Ascending aorta (tissue), 2 donors: ENCODE measurements around the gene RAPGEF2. TPM values are rescaled to one million over a fixed set of nuclear protein-coding genes. Genes with fewer than 3 reads are reported as not detected.
"Not testable (repeated sequence)": the region's sequence is repeated elsewhere in the genome, so short reads cannot be mapped to it uniquely, and the experiment has no call there.

Experiments used
- DNase-seq, 2 donors: peaks; one replicate each; pipeline ENCODE4 v3.0.0-alpha.2; 2019; ENCODE audit warnings: low spot score in 2 of 2
- H3K27ac ChIP-seq, 2 donors: fragments of 200-600 bp; sonication (generic); one replicate each; pipeline ENCODE4 v1.5.1; 2016 to 2017; ENCODE audit warnings: mild to moderate bottlenecking in 1 of 2
- H3K27me3 ChIP-seq: fragments of 200-600 bp; sonication (generic); one replicate; pipeline ENCODE4 v1.5.1; 2017
- H3K36me3 ChIP-seq, 2 donors: fragments of 200-600 bp; sonication (generic); one replicate each; pipeline ENCODE4 v1.5.1; 2016
- H3K4me1 ChIP-seq, 2 donors: fragments of 200-600 bp; sonication (generic); one replicate each; pipeline ENCODE4 v1.5.1; 2016 to 2017; ENCODE audit warnings: mild to moderate bottlenecking in 1 of 2
- H3K4me3 ChIP-seq, 2 donors: fragments of 200-600 bp; sonication (generic); one replicate each; pipeline ENCODE4 v1.5.1; 2016 to 2017; ENCODE audit warnings: mild to moderate bottlenecking in 1 of 2
- H3K9me3 ChIP-seq, 2 donors: fragments of 200-600 bp; sonication (generic); one replicate each; pipeline ENCODE4 v1.5.1; 2016
- intact Hi-C: fragments of 100-400 bp; cut with DNase I; formaldehyde crosslinking; loops from one replicate; pipeline ENCODE4 v1.15.1; 2023
- total RNA-seq: library from RNA; depleted of rRNA; stranded (reverse); fragments of >200 nt; gene quantifications from one replicate; pipeline ENCODE4 v1.1.0, GENCODE V29; 2016
- TF ChIP-seq, protein P1 (sequence below), 3 experiments: fragments of 200-600 bp in 2 of 3; fragments of 450-650 bp in 1 of 3; sonication (generic) in 2 of 3; IDR thresholded peaks; one replicate each; pipeline ENCODE4 v1.5.1; 2016 to 2019; ENCODE audit warnings: antibody characterized with exemption in 3 of 3, mild to moderate bottlenecking in 1 of 3, moderate library complexity in 1 of 3

The RAPGEF2 gene
- total RNA-seq, 1 donor from 2014 or later, result 65.7 TPM

DNA sequence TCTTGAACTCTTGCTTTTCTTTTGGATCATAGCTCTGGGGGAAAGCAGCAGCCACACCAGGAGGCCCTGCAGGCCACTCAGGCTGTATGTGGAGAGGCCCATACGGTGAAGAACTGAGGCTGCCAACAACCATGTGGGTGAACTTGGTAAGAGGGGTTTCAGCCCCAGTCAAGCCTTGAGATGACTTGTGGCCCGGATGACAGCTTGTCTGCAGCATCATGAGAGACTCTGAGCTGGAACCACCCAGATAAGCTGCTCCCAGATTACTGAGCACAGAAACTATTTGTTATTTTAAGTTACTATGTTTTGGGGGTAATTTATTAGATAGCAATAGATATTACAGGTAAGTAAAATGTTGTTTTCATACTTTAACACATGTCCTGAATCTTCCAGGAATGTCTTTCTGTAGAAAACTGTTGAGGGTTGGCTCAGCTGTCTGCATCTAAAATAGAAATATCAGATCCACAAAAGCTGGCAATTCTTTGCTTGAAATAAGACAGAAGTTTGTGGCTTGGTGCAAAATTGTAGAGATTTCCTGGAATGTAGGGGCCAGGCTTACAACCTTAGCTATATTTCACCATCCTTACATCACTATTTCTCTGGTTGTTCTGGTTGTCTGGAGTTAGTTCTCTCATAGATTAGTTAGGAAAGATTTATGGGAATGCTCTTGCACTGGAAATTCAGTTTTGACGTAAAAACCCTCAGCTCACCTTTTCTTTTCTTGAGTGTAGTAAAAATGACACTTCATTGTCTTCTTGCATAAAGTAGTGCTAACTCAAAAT is 272.1 kb downstream of the RAPGEF2 start:
- TF ChIP-seq, protein P1, sequence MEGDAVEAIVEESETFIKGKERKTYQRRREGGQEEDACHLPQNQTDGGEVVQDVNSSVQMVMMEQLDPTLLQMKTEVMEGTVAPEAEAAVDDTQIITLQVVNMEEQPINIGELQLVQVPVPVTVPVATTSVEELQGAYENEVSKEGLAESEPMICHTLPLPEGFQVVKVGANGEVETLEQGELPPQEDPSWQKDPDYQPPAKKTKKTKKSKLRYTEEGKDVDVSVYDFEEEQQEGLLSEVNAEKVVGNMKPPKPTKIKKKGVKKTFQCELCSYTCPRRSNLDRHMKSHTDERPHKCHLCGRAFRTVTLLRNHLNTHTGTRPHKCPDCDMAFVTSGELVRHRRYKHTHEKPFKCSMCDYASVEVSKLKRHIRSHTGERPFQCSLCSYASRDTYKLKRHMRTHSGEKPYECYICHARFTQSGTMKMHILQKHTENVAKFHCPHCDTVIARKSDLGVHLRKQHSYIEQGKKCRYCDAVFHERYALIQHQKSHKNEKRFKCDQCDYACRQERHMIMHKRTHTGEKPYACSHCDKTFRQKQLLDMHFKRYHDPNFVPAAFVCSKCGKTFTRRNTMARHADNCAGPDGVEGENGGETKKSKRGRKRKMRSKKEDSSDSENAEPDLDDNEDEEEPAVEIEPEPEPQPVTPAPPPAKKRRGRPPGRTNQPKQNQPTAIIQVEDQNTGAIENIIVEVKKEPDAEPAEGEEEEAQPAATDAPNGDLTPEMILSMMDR (IDR thresholded peaks at IDR 0.05), result no peak
- no peaks in the 10 kb centered on the region for H3K4me1 ChIP-seq
- no peak for DNase-seq
- H3K36me3 ChIP-seq, result no peaks in the 10 kb centered on the region
- no peaks in the 10 kb centered on the region for H3K27me3 ChIP-seq
- no peak overlapping the region for H3K27ac ChIP-seq
- H3K9me3 ChIP-seq, result no peaks in the 10 kb centered on the region
- H3K4me3 ChIP-seq, result no peak overlapping the region
- intact Hi-C loops, result no loop called here

DNA sequence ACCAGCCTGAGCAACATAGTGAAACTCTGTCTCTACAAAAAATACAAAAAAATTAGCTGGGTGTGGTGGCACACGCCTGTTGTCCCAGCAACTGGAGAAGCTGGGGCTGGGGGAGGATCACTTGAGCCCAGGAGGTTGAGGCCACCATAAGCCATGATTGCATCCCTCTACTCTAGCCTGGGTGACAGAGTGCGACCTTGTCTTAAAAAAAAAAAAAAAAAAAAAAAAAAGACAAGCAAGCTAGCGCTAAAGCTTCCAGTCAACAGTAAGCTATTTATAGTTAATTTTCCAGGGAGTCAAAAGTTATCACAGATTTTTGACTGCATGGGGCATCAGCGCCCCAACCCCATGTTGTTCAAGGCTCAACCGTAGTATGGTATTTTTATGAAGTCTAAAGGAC is 273.4 kb downstream of the RAPGEF2 start:
- Histone ChIP-seq H3K27me3 (no peaks in the 10 kb centered on the region), H3K9me3 (no peaks in the 10 kb centered on the region), H3K4me3 (no peak overlapping the region), H3K36me3 (no peaks in the 10 kb centered on the region), H3K27ac (no peak overlapping the region), H3K4me1 (no peaks in the 10 kb centered on the region)
- TF ChIP-seq, protein P1 (IDR thresholded peaks at IDR 0.05), result no peak
- intact Hi-C loops, result no loop called here
- DNase-seq, result no peak

- Histone ChIP-seq H3K27ac (no peak overlapping the region), H3K9me3 (no peaks in the 10 kb centered on the region), H3K4me1 (no peaks in the 10 kb centered on the region), H3K27me3 (no peaks in the 10 kb centered on the region), H3K36me3 (no peaks in the 10 kb centered on the region), H3K4me3 (no peak overlapping the region)
- TF ChIP-seq, protein P1 (IDR thresholded peaks at IDR 0.05), result no peak
- intact Hi-C loops, result no loop called here
- DNase-seq, result no peak
Measured at GRCh38 chr4:159378056-159378616, 275.3 kb downstream of the RAPGEF2 start.

GRCh38 chr4:159379064-159379463 is 276.2 kb downstream of the RAPGEF2 start:
- intact Hi-C loops, H3K36me3 ChIP-seq: not testable (repeated sequence)

DNA sequence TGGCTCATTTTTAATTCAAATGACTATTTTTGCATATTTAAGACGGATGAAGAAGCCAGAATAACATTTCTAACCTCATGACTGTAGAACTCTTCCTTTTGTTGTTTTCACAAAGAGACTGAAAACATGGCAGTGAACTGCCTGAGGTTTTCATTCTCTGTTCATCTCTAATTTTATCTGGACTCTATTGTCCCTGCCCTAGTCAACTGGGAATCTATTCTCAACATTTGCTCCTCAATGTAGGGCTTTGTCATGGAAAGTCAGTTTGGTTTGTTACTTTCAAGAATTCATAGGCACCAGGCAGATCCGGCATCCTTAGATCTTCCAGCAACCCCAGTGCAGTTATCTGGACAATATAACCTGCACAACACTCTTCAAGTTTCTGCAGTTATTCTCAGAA is 277.0 kb downstream of the RAPGEF2 start:
- DNase-seq, result no peak
- no peaks in the 10 kb centered on the region for H3K36me3 ChIP-seq
- no peaks in the 10 kb centered on the region for H3K27me3 ChIP-seq
- no peaks in the 10 kb centered on the region for H3K9me3 ChIP-seq
- H3K4me1 ChIP-seq, result no peaks in the 10 kb centered on the region
- H3K4me3 ChIP-seq, result no peak overlapping the region
- TF ChIP-seq, protein P1 (IDR thresholded peaks at IDR 0.05), result no peak
- intact Hi-C loops, result no loop called here
- H3K27ac ChIP-seq, result no peak overlapping the region

More at GRCh38 chr4:159379064-159379463, 276.2 kb downstream of the RAPGEF2 start:
- H3K27me3 ChIP-seq, H3K4me3 ChIP-seq, DNase-seq, H3K4me1 ChIP-seq, H3K9me3 ChIP-seq, H3K27ac ChIP-seq: not testable (repeated sequence)

DNA sequence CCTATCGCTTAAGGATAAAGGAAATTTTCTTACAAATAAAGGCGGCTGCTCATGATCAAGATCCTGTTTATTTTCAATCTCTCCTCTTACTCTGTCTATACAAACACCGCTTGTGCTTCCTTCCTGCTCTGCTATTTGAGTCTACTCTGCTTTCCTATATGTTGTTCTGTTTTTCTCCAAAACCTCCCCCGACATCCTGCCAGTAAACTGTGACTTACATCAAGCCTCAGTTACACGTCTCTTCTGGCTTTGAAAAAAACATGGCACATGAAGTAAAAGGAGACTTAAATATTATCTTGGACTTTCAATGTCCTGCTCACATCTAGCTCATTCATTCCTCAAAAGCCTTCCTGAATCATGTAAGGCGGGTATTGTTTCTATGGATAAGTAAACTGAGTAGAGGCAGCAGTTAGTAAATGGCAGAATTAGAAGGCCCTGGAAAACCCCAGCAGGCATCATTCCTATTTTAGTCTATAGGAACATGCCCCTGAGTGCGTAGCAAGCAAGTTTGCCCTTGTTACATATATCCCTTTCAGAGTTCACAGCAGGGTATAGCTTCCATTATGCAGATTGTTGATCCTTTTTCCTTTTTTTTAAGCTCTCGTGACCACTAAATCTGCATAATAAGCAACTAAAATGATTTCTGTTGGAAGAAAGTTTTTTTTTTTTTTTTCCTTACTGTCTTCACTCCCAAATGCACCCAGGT is 280.1 kb downstream of the RAPGEF2 start:
- H3K9me3 ChIP-seq, result peaks cover 0 to 10% of the 10 kb centered on the region in 2 donors
- TF ChIP-seq, protein P1 (IDR thresholded peaks at IDR 0.05), result no peak
- no peaks in the 10 kb centered on the region for H3K4me1 ChIP-seq
- no peaks in the 10 kb centered on the region for H3K27me3 ChIP-seq
- H3K27ac ChIP-seq, result no peak overlapping the region
- no peaks in the 10 kb centered on the region for H3K36me3 ChIP-seq
- no peak overlapping the region for H3K4me3 ChIP-seq
- no peak for DNase-seq
- intact Hi-C loops, result no loop called here
